Measurements from ENCODE around the gene AKNAD1.

AKNAD1 gene

DNA sequence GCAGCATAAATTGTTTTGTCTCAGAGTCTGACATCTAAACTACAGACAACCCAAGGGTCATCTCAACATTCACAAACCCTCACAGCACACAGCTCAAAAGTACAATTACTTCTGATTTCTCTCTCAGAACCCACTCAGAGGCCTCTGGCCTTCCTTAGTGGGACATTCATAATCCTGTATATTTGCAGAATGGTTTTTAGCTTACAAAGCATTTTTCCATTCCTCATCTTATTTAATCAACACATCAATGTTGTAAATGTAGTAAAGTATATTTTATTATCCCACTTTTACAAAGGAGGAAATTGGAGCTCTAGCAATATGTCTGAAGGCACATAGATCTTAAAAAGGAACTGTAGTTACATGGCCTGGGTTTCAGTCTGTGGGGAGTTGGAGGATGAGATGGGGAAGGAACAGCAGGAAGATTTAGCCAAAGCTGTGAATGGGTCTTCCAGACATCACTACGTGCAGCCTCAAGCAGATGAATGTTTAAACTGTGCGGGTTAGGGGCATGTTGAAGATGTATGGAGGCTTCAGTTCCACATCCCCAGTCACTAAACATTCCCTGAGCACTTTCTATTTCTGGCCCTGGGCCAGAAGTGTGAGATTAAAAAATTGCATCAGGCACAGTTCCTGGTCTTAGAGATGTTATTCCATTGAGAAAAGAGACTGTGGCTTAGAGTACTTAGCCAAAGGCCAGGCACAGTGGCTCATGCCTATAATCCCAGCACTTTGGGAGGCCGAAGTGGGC lies 13.3 kb downstream of the AKNAD1 start:
- TF ChIP-seq, protein P1, sequence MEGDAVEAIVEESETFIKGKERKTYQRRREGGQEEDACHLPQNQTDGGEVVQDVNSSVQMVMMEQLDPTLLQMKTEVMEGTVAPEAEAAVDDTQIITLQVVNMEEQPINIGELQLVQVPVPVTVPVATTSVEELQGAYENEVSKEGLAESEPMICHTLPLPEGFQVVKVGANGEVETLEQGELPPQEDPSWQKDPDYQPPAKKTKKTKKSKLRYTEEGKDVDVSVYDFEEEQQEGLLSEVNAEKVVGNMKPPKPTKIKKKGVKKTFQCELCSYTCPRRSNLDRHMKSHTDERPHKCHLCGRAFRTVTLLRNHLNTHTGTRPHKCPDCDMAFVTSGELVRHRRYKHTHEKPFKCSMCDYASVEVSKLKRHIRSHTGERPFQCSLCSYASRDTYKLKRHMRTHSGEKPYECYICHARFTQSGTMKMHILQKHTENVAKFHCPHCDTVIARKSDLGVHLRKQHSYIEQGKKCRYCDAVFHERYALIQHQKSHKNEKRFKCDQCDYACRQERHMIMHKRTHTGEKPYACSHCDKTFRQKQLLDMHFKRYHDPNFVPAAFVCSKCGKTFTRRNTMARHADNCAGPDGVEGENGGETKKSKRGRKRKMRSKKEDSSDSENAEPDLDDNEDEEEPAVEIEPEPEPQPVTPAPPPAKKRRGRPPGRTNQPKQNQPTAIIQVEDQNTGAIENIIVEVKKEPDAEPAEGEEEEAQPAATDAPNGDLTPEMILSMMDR (IDR thresholded peaks at IDR 0.05; ENCODE audit: low read depth, low read length): no peak

DNA sequence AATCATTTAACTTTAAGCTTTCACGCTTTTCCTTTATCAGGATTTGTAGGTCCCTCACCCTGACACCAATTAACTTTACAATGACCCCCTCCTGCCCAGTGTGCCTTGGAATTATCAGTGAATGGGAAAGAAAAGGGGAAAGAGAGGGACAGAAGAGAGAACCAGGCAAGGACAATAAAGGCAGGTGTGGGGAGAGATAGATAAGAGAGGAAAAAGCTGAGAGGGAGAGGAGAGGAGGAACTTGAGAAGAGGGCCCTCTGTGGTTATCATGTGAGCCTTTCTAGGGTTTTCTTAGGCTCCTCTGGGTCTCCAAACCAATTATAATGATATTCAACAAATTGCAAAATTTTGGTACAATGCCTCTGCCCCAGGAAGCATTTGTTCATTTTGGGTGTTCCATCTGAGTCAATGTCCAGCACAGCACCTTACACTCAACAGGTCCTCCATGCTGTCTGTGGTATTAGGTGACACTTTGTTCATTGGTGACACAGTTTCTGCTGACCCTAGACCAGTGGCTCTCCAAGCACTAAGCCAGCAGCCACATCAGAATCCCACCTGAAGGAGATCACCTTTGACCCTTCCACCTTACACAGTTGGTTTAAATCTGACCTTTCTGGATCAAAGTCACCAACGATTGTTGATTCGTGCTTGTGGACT lies 14.2 kb downstream of the AKNAD1 start:
- H3K4me3 ChIP-seq (ENCODE audit: low read depth, low read length): no peak overlapping the region
- TF ChIP-seq, protein P1 (IDR thresholded peaks at IDR 0.05; ENCODE audit: low read depth, low read length): no peak

More for the DNA sequence above, 13.3 kb downstream of the AKNAD1 start:
- H3K4me3 ChIP-seq (ENCODE audit: low read depth, low read length): no peak overlapping the region

DNA sequence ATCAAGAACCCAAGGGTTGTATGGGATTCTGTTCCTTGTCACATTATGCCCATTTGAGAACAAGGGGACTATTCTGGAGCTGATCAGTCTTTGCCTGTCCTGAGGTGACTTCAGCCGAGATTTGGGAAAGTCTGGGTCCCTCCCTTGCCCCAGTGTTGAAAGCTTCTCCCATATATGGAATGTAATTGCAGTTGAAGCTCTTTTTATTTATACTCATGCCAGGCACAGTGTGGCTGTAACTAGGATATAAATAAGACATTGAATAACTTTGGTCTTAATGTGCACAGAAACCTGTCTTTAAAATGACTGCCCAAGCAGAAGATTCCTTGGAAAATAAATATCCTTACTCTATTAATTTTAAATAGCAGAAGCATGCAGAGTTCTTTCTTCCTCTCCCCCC lies 15.2 kb downstream of the AKNAD1 start:
- TF ChIP-seq, protein P1 (IDR thresholded peaks at IDR 0.05; ENCODE audit: low read depth, low read length): no peak
- H3K4me3 ChIP-seq (ENCODE audit: low read depth, low read length): no peak overlapping the region

DNA sequence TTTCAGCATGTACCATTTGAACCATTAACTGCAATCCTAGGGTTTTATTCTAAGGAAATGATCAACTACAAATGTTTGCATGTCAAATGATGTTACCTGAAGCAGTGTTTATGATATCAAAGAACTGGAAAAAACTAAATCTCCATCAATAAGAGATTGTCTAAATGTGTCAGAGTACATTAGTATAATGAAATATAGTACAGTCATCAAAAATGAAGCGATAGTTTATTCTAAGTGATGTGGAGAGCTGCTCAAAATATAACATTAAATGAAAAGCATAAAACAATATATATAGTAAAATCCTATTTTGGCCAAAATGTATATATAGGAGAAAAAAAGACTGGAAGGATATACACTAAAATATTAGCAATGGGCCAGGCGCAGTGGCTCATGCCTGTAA lies 24.0 kb downstream of the AKNAD1 start:
- TF ChIP-seq, protein P1 (IDR thresholded peaks at IDR 0.05; ENCODE audit: low read depth, low read length): no peak

DNA sequence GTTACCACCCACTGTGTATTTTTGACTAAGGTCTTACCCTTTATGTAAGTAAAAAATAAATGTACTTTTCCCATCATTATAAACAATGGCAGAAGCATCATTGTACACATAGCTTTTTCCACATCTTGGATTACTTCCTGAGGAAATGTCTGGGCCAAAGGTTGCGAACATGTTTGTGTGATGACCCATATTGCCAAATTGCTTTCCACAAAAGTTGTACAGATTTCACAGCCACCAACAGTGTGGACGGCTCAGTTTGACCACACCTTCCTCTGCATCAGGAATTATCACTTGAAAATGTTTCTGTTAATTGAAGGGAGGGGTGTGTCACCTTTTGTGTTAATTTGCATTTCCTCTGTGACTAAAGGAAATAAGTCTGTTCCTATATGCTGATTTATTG lies 25.7 kb downstream of the AKNAD1 start:
- TF ChIP-seq, protein P1 (IDR thresholded peaks at IDR 0.05; ENCODE audit: low read depth, low read length): no peak
- no peak overlapping the region; the same call in 1 of the 2 replicates for H3K4me3 ChIP-seq (ENCODE audit: low read depth, low read length)

More for the DNA sequence above, 24.0 kb downstream of the AKNAD1 start:
- H3K4me3 ChIP-seq (ENCODE audit: low read depth, low read length): no peak overlapping the region

DNA sequence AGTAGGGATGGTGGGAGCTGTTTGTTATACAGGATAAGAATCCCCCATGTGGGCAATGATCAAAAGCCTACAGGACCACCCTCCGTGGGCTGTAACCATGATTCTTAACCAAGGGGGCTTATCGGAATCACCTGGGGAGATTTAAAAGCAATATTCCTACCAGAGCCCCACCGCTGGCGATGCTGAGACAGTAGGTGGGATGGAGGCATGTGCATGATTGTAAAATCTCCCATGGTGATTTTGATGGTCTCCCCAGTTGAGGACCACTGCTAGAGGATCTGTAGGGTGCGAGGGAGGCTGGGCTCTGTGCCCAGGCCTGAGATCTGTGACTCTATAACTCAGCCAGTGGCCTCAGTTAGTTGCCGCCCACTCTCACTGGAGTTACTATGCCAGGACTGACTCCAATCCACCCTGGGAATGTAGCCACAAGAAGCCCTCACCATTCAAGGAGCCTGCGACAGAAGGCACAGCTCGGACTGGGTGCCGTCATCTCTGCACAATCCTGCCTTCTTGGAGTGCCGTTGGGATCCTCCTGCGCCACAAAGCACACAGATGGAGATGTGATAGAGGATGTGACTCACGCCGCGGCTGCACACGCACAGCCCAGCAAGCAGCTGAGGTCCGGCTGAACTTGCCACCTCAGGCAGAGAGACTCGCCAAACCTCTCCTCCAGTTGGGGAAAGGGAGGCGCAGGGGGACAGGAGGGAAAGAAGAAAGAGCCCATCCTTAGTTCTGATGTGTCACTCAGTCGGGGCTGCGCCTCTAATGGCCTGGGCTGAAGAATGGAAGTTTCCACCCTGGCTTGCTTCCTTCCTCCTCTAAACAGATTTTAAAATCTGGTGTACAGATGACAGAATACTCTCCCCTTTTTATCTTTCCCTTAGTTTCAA lies 26.5 kb downstream of the AKNAD1 start:
- TF ChIP-seq, protein P1 (IDR thresholded peaks at IDR 0.05; ENCODE audit: low read depth, low read length): no peak

More for the DNA sequence above, 26.5 kb downstream of the AKNAD1 start:
- peak overlapping the region; percentile 48 for H3K4me3 ChIP-seq (ENCODE audit: low read depth, low read length)

Measured in WI38 (cell line).